ENCODE data around the gene CSNK1G1.
"Not testable (repeated sequence)": the region's sequence is repeated elsewhere in the genome, so short reads cannot be mapped to it uniquely, and the experiment has no call there.

Gene CSNK1G1

DNA sequence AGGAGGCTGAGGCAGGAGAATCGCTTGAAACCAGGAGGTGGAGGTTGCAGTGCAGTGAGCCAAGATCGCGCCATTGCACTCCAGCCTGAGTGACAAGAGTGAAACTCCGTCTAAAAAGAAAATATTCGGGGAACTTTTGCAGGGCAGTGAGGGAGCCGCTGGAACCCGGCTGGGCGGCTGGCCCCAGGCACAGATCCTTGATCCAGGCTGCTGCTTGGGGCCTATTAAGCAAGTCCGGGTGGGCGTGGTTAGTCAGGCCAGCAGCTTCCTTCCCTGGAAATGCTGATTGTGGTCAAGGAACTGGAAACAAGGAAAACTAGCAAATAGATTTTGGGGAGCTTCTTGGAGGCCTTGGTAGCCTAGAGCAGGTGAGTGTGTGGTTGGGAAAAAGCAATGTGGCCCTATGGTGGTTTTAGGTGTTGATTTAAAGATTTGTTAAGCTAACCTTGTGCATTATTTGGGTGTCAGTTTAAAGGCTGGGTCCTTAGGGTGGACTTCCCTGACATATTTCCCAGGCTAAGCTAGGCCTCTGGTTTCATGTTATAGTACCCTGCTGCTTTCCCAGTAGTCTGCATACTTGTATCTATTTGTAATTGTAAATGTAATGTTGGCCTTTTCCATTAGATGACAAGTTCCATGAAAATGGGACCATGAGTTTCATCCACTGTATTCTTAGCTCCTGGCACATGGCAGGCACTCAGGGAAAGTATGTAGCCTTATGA, 222.2 kb downstream of the CSNK1G1 start:
- no peak for DNase-seq (ENCODE audit: low read depth)

DNA sequence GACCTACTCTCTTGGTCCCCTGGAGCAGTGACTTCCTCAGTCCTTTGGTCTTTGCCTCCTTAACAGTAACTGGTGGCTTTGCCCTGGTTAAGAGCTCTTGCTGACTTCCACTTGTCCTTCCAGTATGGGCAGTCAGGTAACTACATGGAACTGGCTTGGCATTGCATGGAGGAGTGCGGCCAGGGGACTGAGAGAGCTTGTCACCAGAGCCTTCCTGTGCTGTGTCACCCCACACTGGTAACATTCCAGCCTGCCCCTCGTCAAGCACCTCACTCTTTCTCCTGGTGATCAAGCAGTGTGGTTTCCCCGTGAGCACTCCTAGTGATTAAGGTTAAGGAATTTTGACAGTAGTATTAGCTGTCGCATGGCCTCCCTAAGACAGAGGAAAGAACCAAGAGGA, 223.8 kb downstream of the CSNK1G1 start:
- DNase-seq (ENCODE audit: low read depth), result no peak

DNA sequence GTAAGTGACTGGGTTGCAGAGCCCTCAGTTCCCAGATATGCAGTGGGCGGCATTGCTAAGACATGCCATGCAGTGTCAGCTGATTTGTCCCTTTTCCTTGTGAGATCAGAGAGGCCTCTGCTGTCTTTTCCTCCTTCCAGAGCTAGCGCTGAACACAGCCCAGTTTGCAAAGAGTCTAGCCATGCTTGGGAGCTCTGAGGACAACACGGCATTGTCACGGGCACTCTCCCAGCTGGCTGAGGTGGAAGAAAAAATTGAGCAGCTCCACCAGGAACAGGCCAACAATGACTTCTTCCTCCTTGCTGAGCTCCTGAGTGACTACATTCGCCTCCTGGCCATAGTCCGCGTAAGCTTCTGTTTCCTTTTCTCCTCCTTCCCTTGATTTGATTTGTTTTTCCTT, 224.4 kb downstream of the CSNK1G1 start:
- DNase-seq (ENCODE audit: low read depth), result no peak

DNA sequence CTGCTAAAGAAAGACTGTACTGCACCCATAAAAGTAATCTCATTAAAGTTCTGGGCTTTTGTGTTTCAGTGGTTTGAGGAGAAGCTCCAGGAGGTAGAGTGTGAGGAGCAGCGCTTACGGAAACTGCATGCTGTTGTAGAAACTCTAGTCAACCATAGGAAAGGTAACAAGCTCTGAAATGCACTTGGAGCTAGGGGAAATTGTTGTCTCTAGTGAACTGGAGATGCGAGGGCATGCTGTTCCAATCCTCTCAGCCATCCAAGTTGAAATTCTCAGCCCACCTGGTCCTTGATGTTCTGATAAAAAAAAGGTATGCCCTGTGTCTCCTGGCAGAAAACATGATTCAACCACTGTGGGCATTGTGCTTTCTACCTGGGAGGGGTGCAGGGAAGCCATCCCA, 225.8 kb downstream of the CSNK1G1 start:
- DNase-seq (ENCODE audit: low read depth), result no peak

DNA sequence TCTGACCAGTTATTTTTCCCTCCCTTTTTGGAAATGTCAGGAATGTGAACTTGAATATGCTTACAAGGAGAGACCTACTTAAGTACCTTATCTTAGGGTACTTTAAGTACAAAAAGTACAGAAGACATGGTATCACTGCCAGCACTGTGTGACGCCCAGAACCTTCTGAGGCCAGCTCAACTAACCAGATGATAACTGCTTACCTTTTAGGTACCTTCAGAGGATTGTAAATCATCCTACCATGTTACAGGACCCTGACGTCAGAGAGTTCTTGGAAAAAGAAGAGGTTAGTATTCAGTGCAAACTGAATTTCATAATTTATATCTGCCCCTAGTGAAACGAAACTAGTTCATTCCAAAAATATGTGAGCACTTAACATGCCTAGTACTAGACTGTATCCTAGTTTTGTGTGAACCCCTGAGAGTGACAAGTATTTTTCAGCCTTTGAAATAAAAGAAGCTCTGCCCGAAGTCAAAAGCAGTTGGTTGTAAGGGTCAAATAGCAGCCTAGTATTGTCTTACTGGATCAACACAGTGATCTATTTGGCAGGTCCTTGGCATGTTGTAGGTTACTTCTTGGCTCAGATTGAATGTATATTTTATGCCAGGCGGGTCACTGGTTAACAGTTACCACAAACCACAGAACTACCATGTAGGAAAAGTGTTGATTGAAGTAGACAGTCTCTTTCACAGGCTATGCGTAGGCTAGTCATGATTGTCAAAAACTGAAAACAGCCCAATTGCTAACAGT, 228.3 kb downstream of the CSNK1G1 start:
- DNase-seq (ENCODE audit: low read depth), result no peak

DNA sequence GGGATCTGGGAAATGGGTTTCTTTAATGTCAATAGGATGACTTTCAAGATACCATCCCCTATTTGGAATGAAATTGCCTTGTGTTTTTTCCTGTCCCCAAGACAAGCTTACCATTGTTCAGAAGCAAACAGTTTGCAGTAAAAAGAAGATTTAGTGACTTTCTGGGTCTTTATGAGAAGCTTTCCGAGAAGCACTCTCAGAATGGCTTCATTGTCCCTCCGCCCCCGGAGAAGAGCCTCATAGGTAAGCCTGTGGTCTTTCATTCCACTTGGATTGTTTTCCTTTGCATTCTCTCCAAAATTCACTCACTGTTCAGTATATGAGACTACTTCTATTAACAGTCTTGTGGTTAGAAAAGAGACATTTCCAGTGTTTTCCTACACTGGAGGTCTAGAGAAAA, 230.0 kb downstream of the CSNK1G1 start:
- DNase-seq (ENCODE audit: low read depth), result no peak

DNA sequence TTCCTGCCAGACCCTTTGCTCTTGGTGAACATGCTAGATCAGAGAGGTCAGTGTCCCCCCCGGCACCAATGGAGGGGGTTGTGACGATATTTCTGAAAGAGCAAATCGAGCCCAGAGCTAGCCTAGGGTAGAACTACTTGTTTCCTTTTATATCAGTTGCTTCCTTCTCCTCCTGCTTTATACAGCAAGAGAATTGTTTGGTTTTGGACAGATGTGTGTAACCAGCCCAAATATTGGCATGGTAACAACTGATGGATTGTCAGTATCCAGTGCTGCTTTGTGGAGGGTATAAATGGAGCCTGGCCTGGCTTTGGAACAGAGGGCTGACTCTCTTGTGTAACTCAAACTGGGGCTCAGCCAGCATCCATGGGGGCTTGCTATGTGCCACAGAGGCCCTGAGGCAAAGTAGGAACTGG, 233.0 kb downstream of the CSNK1G1 start:
- DNase-seq (ENCODE audit: low read depth), result no peak

DNA sequence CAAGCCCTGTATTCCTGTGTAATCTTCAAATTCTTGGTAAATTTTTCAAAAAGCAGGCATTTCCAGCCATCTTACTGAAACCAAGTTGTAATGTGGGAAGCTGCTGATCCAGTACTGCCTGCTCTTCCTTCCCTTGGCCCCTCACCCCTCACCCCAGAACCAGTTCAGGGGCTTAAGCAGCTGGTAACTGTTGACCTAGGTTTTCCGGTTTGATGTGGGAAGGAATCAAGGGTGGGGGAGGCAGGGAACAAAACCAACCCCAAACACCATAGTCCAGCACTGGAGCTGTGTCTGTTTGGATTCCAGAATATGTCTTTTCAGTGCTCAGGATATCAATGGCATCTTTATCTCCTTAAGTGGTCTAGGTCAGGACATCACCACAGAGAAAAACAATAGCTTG, 233.5 kb downstream of the CSNK1G1 start:
- DNase-seq (ENCODE audit: low read depth), result no peak

DNA sequence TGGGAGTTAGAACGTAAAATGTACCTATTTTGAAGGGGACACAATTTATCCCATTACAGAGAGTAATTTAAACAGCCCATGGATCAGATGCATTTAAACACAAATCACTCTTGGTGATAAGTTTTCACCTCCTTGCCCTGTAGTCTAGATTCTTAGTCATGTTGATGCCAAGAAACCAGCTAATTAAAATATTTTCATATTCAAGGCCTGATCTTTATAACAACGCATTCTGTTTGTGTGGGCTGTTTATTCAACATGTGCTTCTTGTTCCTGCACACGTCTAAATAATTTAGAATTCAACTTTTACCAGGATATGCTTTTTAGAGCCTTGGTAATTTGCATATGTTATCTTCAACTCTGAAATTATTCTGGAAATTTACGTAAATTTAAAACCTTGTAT, 234.4 kb downstream of the CSNK1G1 start:
- no peak for DNase-seq (ENCODE audit: low read depth)

DNA sequence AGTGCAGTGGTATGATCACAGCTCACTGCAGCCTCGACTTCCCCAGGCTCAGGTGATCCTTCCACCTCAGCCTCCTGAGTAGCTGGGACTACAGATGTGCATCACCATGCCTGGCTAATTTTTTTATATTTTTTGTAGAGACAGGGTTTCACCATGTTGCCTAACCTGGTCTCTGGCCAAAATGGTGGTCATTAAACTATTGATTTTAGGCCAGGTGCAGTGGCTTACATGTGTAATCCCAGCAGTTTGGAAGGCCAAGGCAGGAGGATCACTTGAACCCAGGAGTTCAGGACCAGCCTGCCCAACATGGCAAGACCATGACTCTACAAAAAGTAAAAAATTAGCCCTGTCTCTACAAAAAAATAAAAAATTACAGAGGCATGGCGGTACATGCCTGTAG, 235.7 kb downstream of the CSNK1G1 start:
- DNase-seq (ENCODE audit: low read depth), result not testable (repeated sequence)

DNA sequence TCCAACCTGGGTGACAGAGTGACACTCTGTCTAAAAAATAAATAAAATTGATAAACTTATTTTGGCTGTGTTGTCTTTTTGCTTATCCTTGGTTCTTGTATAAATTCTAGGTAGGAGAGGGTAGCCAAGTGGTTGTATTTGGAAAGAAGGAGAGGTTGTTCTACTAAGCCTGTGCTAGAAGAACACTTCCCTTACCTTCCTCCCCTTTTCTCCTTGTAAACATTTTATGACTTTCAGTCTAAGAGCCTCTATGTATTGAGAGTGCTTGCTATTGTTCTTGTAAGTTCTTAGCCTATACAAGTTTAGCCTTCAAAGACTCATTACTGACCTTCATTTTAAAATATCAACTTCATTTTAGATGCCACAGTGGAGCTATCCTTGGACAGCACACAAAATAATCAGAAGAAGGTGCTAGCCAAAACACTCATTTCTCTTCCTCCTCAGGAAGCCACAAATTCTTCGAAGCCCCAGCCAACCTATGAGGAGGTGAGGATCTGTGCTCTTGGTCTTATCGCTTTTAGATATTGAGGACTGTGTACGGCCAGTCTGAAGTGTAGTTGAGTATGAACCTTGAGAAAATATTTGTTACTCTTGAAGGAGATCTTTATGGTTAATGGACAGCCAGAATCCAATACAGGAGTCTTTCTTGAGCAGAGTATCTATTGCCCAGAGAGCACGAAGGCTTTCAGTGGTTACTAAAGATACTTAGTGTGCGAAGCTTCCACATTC, 238.1 kb downstream of the CSNK1G1 start:
- no peak for DNase-seq (ENCODE audit: low read depth)
